ENCODE data around the gene SBNO2.

DNA sequence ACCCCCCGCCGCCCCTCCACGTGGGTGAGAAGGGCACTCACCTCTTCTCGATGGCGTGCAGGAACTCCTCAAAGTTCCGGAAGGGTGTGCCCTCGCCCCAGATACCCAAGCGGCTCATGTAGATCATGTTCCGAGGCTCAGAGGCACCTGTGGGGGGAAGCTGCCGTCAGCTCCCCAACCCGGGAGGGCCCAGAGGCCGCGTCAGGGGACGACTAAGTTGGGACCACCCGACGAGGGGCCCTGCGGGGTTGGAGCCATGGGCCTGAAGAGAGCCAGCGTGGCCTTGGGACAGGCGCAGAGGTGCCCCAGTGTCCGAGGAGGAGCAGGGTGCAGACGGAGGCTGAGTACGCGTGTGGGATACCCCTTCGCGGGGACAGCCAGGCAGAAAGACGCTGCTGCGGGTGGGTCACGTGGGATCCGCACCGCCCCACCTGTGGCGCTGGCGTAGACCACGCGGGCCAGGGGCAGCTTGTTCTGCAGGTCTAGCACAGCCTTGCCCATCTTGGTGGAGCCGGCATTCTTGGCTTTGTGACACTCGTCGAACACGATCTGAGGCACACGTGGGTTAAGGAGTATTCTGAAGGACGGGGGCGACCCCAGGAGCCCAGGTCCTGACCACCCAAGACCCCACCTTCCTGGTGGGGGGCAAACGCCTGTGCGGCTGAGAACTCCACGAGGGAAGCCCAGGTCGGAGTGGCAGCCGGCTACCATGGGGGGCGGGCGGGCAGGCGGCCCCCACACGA is 54.4 kb downstream of the SBNO2 start:
- TF ChIP-seq SUZ12 (IDR thresholded peaks at IDR 0.05; ENCODE audit: extremely low read depth, insufficient read depth, insufficient read length), result no peak
- no peak for TF ChIP-seq YY1 (IDR thresholded peaks at IDR 0.05; ENCODE audit: insufficient read depth, insufficient read length)
- no peak for TF ChIP-seq ZNF274 (IDR thresholded peaks at IDR 0.05; ENCODE audit: low read depth, low read length)

Data from NT2/D1 (cell line).